HK-2 (cell line): ENCODE results near the gene IL11RA.

Experiments used
- DNase-seq: peaks from one replicate; pipeline ENCODE4 v3.0.0-alpha.2; 2018; ENCODE audit not compliant: unreplicated experiment

IL11RA gene

DNA sequence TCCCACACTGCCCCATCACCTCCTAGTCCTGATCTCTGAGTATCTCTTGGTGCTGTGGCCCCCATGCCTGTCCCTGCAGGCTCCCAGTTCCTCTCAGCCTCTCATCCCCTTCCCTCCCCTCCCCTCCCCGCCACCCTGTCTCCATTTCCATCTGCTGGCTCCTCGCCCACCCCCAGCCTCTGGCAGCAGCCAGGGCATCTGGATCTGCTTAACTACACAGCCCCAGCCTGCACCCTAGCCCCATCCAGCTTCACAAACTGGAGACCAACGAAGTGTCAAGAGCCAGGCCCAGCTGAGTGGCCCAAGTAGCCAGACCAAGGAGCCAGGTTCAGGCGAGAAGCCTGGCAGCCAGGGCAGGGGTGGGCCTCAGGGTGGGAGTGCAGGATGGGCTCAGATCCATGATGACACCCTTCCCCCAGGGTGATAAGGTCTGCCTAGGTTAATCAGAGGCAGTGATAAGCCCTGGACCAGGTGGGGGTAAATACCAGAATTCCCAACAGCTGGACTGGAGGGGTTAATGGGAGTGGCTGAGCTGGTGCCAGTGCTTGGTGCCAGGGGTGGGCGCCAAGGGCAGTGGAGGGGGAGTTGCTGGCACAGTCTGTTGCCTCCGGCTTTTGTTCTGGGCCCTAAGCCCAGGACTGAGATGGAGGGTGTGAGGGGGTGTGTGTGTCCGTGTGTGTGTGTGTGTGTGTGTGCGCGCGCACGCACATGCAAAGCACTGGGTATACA lies 2.5 kb downstream of the IL11RA start:
- no peak for DNase-seq

- DNase-seq = no peak
These were observed 3.4 kb downstream of the IL11RA start for GRCh38 chr9:34655394-34655793.

DNA sequence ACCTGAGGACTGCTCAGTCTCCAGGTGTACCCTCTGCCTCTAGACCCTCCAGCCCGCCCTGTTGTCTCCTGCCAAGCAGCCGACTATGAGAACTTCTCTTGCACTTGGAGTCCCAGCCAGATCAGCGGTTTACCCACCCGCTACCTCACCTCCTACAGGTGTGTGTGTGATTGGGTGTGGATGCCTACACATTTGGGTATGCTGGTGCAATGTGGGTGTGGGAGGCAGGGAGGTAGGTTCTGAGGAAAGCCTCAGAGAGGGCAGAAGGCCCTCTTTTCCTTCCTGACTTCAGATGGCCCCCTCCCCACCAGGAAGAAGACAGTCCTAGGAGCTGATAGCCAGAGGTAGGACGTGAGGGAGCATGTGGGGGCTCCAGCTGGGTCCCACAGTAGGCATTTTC lies 5.0 kb downstream of the IL11RA start:
- no peak for DNase-seq

DNA sequence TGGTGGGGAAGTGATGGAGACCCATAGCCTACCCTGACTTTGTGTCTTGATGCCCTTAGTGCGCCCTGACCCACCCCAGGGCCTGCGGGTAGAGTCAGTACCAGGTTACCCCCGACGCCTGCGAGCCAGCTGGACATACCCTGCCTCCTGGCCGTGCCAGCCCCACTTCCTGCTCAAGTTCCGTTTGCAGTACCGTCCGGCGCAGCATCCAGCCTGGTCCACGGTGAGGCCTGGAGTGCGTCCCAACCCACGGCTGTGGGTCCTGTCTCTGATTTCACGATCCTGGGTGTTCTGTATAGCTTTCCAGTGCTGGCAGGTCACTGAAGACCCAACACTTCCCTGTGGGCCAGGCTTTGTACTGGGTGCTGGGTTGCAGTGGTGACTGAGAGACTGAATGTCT lies 6.5 kb downstream of the IL11RA start:
- no peak for DNase-seq

GRCh38 chr9:34659592-34660253 lies 7.7 kb downstream of the IL11RA start:
- no peak for DNase-seq

DNA sequence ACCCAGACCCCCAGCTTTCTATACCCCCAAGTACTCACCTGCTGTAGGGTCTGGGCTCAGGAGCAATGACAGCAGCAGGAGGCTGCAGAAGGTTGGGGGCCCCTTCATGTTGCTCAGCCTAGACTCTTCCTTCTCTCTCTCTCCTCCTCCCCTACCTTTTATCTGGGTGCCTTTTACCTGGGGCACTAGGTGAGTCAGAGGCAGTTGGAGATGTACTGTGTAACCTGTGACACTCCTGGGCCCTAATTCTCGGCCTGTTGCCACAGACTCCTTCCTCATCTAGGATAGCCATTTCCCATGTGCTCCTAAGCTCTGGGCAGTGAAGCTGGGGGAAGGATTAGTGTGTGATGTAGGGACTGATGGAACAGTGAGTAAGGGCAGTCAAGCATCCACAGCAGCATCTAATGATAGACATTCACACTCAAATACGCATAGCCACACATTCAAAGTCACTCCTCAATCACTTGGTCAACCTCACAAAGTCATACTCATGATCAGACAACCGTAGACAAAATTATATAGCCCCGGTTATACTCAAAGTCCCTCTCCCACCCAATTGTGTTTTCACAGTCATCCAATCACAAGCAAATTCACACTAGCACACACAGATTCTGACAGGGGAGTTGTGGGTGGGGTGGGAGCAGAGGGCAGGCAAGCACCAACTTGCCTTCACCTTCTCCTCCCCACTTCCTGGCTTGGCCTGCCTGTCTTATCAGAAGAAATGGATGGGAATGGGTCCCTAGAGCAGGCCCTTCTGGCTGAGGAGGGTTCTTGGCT lies 10.7 kb downstream of the IL11RA start, which contains the start of gene CCL27:
Gene CCL27, minus strand, starts transcription at position 132 of the 777 bp plus-strand sequence. Its CDS starts 24 bp downstream, at position 108.
- no peak for DNase-seq

DNA sequence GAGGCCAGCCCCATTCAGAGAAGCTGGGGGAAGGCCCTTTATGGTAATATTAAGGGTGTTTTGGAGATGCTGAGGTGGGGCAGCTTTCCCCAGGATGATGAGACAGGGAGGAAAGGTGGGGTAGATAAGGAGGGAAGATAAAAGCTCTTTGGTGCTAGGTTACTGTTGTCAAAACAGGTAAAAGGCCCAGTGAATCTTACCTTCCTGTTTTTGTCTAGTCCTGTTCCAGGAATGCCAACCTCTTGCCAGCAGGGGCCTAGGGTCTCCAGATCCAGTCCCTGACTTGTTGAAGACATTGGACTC lies 11.3 kb downstream of the IL11RA start:
- no peak for DNase-seq

DNA sequence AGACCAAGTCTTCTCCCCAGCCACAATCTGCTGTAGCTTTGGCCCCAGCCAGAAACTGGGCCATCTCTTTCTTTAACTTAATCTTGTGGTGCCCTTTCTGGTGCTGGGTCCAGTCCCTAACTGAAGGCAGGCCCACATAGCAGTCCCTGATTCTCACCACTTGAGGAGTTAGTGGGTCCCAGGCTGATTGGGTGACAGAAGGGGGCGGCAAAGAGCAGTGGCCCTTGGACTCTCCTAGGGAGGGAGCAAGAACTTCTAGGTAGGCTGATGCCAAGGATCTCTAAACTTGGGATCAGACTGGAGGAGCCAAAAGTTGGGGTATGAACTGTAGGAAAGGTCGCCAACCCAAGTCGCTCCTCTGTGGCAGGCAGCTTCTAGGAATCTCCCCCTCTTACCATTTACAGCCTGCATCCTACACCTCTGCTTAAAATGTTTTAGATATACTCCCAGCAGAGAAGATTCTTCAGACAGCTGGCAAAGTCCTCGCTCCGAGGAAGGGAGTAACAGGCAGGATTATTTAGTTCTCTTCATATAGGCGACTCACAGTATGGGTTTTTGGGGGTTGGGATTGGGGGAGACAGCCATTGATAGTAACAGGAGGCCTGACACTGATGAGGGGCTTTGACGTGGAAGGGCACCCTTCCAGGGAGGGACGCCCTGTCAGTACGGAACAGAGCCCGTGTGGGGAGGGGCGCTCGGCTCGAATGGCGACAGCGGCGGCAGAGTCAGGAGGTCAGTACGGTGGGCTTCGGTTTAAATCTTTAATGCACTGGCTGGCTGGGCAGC lies 12.5 kb downstream of the IL11RA start:
- DNase-seq = peak; percentile 61

GRCh38 chr9:34665067-34665380 lies 13.0 kb downstream of the IL11RA start:
- no peak for DNase-seq

- peak; percentile 89 for DNase-seq
These were observed 13.6 kb downstream of the IL11RA start for GRCh38 chr9:34665381-34666250.

GRCh38 chr9:34669809-34670562 lies 18.0 kb downstream of the IL11RA start:
- no peak for DNase-seq

GRCh38 chr9:34671307-34671706 lies 19.3 kb downstream of the IL11RA start:
- no peak for DNase-seq

GRCh38 chr9:34674440-34674839 lies 22.5 kb downstream of the IL11RA start:
- DNase-seq = no peak

DNA sequence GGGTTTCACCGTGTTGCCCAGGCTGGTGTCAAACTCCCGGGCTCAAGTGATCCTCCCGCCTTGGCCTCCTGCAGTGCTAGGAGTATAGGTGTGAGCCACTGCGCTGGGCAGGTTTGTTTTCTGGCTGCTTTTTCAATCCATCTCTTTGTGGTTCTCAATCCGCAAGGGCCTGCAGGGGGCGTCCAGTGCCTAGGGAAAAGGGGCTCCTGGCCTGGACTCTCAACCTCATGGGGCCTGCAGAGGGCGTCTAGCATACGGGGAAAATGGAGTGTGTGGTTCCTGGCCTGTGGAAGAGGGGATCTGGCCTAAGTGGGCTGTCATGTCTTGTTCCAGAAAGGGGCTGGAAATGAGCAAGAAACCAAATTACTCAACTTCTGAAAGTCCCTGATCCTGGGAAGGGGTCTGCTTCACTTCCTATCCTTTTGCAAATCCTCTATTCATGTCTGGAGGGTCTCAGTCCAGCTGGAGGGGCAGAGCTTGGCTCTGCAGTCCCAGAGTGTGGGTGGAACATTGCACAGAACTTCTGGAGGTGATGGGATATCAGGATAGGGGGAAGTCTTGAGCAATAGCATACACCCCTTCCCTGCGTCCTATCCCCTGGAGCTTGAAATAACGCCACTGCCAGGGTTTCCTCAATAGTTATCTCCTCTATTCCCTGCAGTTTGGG lies 23.2 kb downstream of the IL11RA start:
- peak; percentile 27 for DNase-seq

DNA sequence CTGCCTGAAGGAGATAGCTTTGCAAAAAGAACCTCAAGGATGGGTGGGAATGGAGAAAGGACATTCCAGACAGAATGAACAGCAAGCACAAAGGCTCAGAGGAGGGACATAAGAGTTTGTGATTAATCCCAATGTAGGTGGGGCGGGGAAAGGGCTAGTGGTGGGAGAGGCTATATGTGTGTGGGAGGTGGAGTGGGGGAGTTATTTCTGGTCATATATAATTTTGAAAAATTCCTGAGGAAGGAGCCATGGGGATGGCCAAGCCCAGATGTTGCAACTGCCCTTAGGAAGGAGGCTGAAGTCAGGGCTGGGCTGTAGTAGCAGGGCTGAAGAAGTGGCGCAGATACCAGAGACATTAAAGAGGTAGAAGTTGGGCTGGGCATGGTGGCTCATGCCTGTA lies 23.9 kb downstream of the IL11RA start:
- DNase-seq = no peak

GRCh38 chr9:34684145-34684544 lies 32.2 kb downstream of the IL11RA start:
- DNase-seq = no peak

DNA sequence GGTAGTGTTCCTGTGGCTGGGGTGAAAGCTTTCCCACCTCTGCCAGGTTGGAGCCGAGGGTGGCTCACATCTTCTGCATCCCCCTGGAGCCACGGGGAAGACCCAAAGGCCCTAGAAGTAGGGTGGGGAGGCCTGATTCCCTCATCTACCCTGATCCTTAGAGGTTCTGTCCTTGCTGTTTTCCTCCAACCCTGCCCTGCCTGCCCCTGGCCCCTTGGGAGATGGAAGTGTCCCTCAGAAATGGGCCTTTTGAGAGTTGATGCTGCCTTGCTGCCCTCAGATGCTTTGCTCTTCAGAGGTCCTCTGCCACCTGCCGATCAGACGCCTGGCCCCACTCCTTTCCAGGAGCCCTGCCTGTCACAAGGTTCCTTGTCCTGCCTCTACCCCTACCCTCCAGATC lies 32.8 kb downstream of the IL11RA start:
- no peak for DNase-seq

- DNase-seq = no peak
These were observed 33.6 kb downstream of the IL11RA start for GRCh38 chr9:34685591-34685990.

- no peak for DNase-seq
These were observed 34.2 kb downstream of the IL11RA start for GRCh38 chr9:34686231-34686630.

GRCh38 chr9:34686732-34687131 lies 34.7 kb downstream of the IL11RA start:
- DNase-seq = no peak
